ENCODE data around the gene DNER.

GRCh38 chr2:229629039-229629438, 85.3 kb downstream of the DNER start:
- TF ChIP-seq CTCF (IDR thresholded peaks at IDR 0.05; ENCODE audit: low read depth, low read length, missing input control) (no peak), ATF3 (IDR thresholded peaks at IDR 0.05) (no peak), RXRA (IDR thresholded peaks at IDR 0.05) (no peak)
